T-helper 2 cell treated with Interferon-gamma antibody and Interleukin-4, amounts not matched to agents 5 μg/mL and 100 μg/mL, for 36 hours (primary cell): ENCODE data around the gene GPR89A.
"Not testable (repeated sequence)": the region's sequence is repeated elsewhere in the genome, so short reads cannot be mapped to it uniquely, and the experiment has no call there.

Experiments used
- DNase-seq: peaks from one replicate; pipeline ENCODE4 v3.0.0; 2021; ENCODE audit warnings: low spot score
- H3K27ac Mint-ChIP-seq: one replicate; pipeline ENCODE4 v1.8.0; 2021; ENCODE audit warnings: mild to moderate bottlenecking, mixed read lengths
- H3K27me3 Mint-ChIP-seq: one replicate; pipeline ENCODE4 v1.8.0; 2021; ENCODE audit warnings: low read depth, mixed read lengths
- H3K36me3 Mint-ChIP-seq: one replicate; pipeline ENCODE4 v1.8.0; 2021; ENCODE audit warnings: low read depth, mixed read lengths
- H3K4me1 Mint-ChIP-seq: one replicate; pipeline ENCODE4 v1.8.0; 2021; ENCODE audit warnings: low read depth, mixed read lengths
- H3K4me3 Mint-ChIP-seq: one replicate; pipeline ENCODE4 v1.8.0; 2022; ENCODE audit warnings: mild to moderate bottlenecking, moderate library complexity, mixed read lengths
- H3K9me3 Mint-ChIP-seq: one replicate; pipeline ENCODE4 v1.8.0; 2021; ENCODE audit warnings: mixed read lengths

Gene GPR89A

DNA sequence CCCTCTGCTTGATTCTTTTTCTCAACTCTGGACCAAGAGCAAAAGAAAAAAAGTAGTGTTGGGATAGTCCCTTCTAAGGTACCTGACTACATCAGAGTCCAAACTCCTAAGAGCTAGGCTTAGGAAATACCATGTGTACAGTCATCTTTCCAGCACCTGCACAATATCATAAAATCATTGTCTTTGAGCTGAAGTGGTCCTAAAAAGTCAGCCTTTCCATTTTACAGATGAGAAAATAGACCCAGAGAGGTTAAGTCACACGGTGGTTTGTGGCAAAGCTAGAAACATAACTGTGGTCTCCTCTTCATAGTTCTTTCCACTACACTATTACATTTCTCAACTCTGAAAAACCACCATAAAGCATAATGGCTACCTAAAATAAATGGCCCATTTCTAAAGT is 36.2 kb downstream of the GPR89A start:
- H3K27me3 Mint-ChIP-seq, H3K4me1 Mint-ChIP-seq, H3K27ac Mint-ChIP-seq, DNase-seq, H3K36me3 Mint-ChIP-seq, H3K9me3 Mint-ChIP-seq, H3K4me3 Mint-ChIP-seq: not testable (repeated sequence)

DNA sequence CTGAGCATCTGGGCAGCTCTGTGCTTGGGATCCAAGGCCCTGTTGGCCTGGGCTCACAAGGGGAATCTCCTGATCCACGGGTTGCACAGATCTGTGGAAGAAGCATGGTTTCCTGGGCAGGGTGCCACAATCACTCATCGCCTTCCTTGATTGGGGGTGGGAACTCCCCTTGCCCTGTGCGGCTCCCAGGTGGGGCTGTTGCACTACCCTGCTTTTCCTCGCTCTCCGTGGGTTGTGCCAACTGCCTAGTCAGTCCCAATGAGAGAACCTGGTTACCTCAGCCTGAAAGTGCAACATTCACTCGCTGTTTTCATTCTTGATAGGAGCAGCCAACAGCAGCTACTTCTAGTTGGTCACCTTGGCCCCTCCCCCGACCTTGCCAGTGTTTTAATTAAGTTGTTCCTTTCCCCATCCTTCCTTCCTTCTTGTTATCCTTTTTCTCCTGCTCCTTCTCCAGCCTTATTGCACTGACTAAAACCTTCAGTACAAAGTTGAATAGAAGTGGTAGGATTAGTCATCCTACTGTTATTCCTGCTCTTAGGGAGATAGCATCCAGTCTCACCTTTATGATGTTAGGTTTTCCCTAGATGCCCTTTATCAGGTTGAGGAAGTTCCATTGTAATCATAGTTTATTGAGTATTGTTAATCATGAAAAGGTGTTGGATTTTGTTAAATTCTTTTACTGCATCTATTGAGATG is 48.6 kb downstream of the GPR89A start:
- H3K27me3 Mint-ChIP-seq, H3K4me3 Mint-ChIP-seq, H3K27ac Mint-ChIP-seq, DNase-seq, H3K9me3 Mint-ChIP-seq, H3K4me1 Mint-ChIP-seq: not testable (repeated sequence)
- peaks cover 15% of the 10 kb centered on the region for H3K36me3 Mint-ChIP-seq

DNA sequence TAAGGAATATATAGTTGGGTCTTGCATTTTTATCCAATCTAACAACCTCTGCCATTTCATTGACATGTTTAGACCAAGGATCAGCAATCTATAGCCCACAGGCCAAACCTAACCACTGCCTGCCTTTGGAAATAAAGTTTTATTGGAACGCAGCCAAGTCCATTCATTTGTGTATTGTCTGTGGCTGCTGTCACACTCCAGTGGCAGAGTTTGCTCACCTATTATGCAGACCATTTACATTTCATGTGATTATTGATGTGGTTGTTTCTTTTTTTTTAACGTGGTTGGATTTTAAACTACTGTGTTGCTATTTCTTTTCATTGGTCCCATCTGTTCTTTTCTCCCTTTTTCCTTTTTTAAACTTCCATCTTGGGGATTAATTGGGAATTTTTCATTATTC is 54.7 kb downstream of the GPR89A start:
- peaks cover 13% of the 10 kb centered on the region for H3K36me3 Mint-ChIP-seq
- not testable (repeated sequence) for H3K4me1 Mint-ChIP-seq, DNase-seq, H3K27ac Mint-ChIP-seq, H3K4me3 Mint-ChIP-seq, H3K9me3 Mint-ChIP-seq, H3K27me3 Mint-ChIP-seq

DNA sequence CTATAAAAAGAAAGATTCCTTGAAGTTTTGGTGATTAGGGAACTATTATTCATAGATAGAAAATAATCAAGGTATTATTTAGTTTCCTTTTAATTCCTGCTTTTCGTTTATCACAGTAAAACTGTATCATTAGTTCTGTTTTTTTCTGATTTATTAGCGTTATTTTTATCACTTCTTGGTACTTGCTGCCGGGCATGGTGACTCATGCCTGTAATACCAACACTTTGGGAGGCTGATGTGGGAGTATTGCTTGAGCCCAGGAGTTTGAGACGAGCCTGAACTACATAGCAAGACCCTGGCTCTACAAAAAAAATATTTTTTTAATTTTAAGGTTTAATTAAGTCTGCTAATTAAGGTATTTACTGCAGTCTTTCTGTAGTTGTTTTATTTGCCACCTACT is 57.2 kb downstream of the GPR89A start:
- H3K27ac Mint-ChIP-seq, H3K27me3 Mint-ChIP-seq, H3K9me3 Mint-ChIP-seq, H3K4me3 Mint-ChIP-seq, DNase-seq, H3K4me1 Mint-ChIP-seq: not testable (repeated sequence)
- H3K36me3 Mint-ChIP-seq: peaks cover 19% of the 10 kb centered on the region

DNA sequence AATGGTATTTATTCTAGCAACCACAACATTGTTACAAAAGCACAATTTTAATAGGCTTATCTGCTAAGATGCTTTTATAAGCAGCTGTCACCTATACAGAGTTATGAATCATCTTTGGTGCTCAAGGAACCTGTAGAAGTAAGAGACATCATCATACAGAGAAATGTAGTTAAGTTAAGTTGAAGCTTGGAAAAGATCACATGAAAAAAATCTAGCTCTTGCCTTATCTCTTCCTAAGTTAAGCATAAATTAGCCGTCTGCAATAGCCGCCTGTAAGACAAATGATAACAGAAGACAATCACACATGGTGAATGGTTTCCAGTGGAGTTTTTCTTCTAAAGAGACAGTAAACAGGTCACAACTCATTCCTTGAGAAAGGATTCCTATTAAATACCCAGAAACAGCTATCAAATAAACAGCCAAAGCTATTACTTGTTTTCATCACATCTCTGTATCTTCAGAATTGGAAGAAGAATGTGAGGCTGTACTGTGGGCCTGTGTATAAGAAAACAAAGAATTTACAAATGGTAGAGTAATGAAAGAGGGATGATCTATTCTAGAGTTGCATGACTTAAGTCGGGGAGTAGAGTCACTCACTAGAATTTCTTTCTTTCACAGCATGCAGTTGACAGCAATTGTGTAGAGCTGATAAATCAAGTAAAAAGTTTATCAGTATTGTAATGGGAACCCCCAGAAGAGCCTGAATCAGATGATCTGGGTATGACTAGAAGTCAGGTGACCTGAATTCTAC is 63.4 kb downstream of the GPR89A start:
- not testable (repeated sequence) for H3K27me3 Mint-ChIP-seq, H3K9me3 Mint-ChIP-seq, DNase-seq, H3K4me3 Mint-ChIP-seq, H3K27ac Mint-ChIP-seq
- peaks cover 14% of the 10 kb centered on the region for H3K4me1 Mint-ChIP-seq
- peaks cover 23% of the 10 kb centered on the region for H3K36me3 Mint-ChIP-seq

DNA sequence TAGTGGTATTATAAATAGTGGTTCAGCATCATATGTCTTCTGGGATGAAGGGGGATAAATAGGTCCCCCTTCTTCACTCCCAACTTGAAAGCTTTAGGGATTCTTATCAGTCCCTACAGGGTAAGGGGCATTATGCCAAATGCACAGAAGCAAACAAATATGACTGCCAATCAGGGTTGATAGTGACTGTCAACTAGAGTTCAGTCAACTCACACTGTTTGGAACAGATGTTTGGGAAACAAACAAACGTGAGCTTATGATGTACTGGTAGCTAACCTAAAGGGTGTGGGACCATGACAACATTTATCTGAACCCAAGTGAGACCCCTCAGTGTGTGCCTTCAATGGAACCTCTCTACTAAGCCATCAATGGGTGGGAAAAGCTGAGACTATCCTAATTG is 65.4 kb downstream of the GPR89A start:
- H3K9me3 Mint-ChIP-seq, DNase-seq, H3K4me3 Mint-ChIP-seq, H3K27me3 Mint-ChIP-seq, H3K27ac Mint-ChIP-seq: not testable (repeated sequence)
- Mint-ChIP-seq H3K4me1 (peaks cover 14% of the 10 kb centered on the region), H3K36me3 (peaks cover 14% of the 10 kb centered on the region)

DNA sequence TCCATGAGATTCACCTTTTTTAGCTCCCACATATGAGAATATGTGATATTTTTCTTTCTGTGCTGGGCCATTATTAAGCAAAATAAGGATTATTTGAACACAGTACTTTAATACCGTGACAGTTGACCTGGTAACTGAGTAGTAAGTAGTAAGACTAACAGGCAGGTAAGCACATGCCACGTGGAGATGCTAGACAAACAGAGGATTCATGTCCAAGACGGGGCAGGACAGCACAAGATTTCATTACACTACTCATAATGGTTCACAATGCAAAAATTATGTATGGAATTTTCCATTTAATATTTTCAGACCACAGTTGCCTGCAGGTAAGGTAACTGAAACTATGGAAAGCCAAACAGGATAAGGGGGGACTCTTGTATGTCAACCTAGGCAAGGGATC is 77.1 kb downstream of the GPR89A start:
- not testable (repeated sequence) for H3K27ac Mint-ChIP-seq, H3K4me3 Mint-ChIP-seq, DNase-seq, H3K36me3 Mint-ChIP-seq, H3K9me3 Mint-ChIP-seq, H3K27me3 Mint-ChIP-seq
- H3K4me1 Mint-ChIP-seq: peaks cover 14% of the 10 kb centered on the region

DNA sequence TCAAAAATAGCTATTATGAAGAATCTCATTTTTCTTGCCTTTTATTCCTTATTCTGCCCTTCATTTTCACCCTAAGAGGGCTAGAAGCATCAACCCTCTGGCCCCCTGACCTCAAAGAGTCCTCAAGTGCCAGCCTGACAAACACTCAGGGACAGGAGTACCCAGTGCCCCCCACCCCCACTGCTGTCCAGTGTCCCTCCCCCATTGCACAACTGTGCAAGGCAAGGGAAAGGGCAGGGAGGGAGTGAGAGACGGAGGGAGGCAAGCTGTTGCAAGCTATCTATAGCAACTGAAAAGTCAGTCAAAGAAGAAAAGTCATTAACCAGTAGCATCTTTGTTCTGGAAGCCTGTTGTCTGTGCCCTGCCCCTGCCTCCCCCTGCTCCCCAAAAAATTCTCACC is 78.3 kb downstream of the GPR89A start:
- not testable (repeated sequence) for H3K36me3 Mint-ChIP-seq, H3K4me3 Mint-ChIP-seq, DNase-seq, H3K27me3 Mint-ChIP-seq, H3K27ac Mint-ChIP-seq, H3K9me3 Mint-ChIP-seq
- peaks cover 25% of the 10 kb centered on the region for H3K4me1 Mint-ChIP-seq

DNA sequence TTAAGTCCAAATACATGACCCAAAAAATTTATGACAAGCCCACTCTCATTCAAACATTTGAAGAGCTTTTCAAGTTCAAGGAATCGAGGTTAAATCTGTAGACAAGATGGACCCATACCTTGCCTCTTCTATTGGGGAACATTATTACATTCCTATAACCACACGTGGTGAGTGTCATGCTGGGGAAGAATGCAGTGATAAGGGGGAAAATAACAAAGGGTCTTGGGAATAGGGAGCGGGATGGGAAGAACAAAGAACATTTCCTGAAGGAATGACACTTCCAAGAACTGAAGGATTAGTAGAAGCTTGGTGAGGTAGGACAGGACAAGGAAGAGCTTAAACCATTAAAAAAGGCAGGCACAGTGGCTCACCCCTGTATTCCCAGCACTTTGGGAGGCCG is 80.5 kb downstream of the GPR89A start:
- DNase-seq: no peak
- Mint-ChIP-seq H3K27ac (peak overlapping the region; percentile 22), H3K36me3 (peaks cover 2% of the 10 kb centered on the region), H3K27me3 (no peaks in the 10 kb centered on the region), H3K9me3 (no peaks in the 10 kb centered on the region), H3K4me1 (peaks cover 28% of the 10 kb centered on the region), H3K4me3 (peak overlapping the region; percentile 1)

DNA sequence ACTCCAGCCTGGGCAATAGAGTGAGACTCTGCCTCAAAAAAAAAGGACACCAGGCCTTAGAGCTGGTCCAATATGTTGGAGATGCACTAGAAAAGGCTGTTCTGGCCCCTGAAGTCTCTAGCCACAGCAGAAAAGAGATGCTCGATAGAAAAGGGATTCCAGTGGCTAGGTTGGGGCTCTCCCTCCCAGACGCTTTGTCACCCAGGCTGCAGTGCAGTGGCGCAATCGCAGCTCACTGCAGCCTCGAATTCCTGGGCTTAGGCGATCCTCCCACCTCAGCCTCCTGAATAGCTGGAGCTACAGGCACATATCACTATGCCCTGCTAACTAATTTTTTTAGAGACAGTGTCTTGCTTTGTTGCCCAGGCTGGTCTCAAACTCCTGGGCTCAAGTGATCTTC is 81.1 kb downstream of the GPR89A start:
- no peak for DNase-seq
- Mint-ChIP-seq H3K4me3 (no peak overlapping the region), H3K4me1 (peaks cover 28% of the 10 kb centered on the region), H3K27ac (no peak overlapping the region), H3K36me3 (peaks cover 2% of the 10 kb centered on the region), H3K9me3 (no peaks in the 10 kb centered on the region), H3K27me3 (no peaks in the 10 kb centered on the region)

DNA sequence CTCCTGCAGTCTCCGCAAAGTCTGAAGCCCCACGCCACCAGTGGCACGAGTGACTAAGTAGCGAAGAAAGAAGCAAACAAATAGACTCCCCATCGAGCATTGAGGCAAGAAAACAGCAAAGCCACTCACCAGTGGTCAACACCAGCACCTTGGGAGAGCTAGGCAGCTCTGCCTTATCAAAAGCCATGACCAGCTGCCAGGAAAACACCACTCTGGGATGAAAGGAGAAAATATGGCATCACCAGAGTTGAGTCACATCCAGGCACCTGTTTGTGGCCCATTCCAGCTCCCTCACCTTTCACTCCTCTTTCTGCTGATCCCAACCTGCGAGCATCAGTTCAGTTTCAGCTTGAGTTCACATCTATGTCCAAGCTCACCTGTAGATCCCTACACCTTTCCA is 82.1 kb downstream of the GPR89A start:
- peak overlapping the region; percentile 88 for H3K27ac Mint-ChIP-seq
- no peaks in the 10 kb centered on the region for H3K27me3 Mint-ChIP-seq
- H3K4me1 Mint-ChIP-seq: peaks cover 28% of the 10 kb centered on the region
- H3K4me3 Mint-ChIP-seq: peak overlapping the region; percentile 73
- H3K36me3 Mint-ChIP-seq: peaks cover 2% of the 10 kb centered on the region
- H3K9me3 Mint-ChIP-seq: no peaks in the 10 kb centered on the region
- DNase-seq: no peak

DNA sequence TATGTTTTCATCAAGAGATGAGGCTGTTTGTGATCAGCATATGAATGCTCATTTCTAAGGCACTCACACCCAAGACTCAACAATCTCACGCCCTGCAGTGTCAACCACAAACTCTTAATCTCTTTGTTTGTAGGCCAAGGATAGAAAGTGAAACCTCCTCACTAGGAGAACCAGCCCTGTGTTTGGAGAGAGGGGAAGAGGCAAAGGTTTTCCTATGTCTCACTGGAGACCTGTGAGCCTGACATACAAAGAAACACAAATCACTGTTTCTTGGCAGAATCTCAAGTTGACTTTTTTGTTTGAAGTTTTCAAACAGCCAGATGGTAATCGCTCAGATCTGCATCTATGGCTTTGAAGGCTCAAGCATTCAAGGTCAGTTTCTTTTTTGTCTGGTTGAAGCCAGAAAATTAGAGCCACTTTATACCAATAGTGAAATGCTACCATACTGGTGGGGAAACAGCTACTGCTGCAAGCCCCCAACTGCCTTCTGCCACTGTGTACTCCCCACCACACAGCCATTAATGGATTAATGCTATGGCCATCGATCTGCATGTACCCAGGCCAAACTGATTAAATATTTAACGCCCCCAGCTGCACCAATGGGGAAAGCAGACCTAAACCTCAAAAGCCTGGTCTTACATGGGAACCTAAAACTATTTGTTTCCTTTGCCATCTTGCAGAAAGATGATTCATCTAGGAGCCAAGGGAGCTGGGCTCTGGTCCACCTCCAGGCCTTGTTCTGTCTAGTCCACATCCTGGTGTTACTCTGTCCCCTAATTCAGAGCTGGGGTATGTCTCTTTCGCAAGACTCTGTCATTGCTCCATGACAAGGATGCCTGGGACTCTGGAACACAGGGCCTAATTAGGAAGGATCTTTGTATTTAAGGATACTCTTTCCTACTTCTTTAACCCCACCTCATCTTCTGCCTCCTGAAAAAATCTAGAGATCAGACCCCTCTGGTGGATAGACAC is 83.1 kb downstream of the GPR89A start:
- H3K4me1 Mint-ChIP-seq: peaks cover 28% of the 10 kb centered on the region
- no peaks in the 10 kb centered on the region for H3K27me3 Mint-ChIP-seq
- peak overlapping the region; percentile 73 for H3K4me3 Mint-ChIP-seq
- peak; percentile 54 for DNase-seq
- peak overlapping the region; percentile 88 for H3K27ac Mint-ChIP-seq
- H3K36me3 Mint-ChIP-seq: peaks cover 2% of the 10 kb centered on the region
- no peaks in the 10 kb centered on the region for H3K9me3 Mint-ChIP-seq

DNA sequence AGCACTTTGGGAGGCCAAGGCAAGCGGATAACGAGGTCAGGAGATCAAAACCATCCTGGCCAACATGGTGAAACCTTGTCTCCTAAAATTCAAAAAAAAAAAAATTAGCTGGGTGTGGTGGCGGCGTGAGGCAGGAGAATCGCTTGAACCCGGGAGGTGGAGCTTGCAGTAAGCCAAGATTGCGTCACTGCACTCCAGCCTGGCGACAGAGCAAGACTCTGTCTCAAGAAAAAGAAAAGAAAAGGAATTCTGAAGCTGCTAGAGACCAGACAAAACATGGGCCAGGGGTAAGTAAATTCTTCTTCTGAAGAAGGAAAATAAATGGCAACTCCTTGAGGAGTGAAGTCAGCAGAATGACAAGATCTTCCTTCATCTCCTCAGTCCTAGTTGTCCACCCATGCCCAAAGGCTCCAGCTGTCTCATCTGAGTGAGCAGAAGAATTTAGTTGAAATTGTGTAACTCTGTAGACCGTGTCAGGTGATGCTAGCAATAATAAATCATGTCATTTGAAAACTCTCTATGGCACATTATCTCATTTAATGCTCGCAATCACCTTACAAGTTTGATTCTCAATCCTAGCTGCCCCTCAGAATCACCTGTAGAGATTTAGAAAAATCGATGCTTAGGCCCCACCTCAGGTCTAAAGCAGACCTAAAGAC is 85.1 kb downstream of the GPR89A start:
- Mint-ChIP-seq H3K4me1 (peaks cover 28% of the 10 kb centered on the region), H3K4me3 (no peak overlapping the region), H3K9me3 (no peaks in the 10 kb centered on the region)

More for the DNA sequence above, 85.1 kb downstream of the GPR89A start:
- H3K27me3 Mint-ChIP-seq: peaks cover 7% of the 10 kb centered on the region
- no peaks in the 10 kb centered on the region for H3K36me3 Mint-ChIP-seq
- H3K27ac Mint-ChIP-seq: no peak overlapping the region
- DNase-seq: no peak
